Subcutaneous abdominal adipose tissue (tissue), 5 donors: ENCODE results near the gene CADPS2.
"Not testable (repeated sequence)": the region's sequence is repeated elsewhere in the genome, so short reads cannot be mapped to it uniquely, and the experiment has no call there.

Experiments
- H3K27ac ChIP-seq: one replicate; pipeline ENCODE4 v1.7.0; 2013; ENCODE audit warnings: low read depth, mild to moderate bottlenecking, inconsistent platforms, low read length, moderate library complexity
- H3K27me3 ChIP-seq, 5 donors: one replicate each; pipeline ENCODE4 v1.7.0; 2013; ENCODE audit warnings: low read length in 5 of 5, inconsistent platforms in 1 of 5; ENCODE audit not compliant: control insufficient read depth in 5 of 5, insufficient read depth in 4 of 5
- H3K36me3 ChIP-seq, 5 donors: one replicate each; pipeline ENCODE4 v1.7.0; 2013; ENCODE audit warnings: low read length in 5 of 5; ENCODE audit not compliant: control insufficient read depth in 5 of 5, insufficient read depth in 5 of 5
- H3K4me1 ChIP-seq, 5 donors: one replicate each; pipeline ENCODE4 v1.7.0; 2013; ENCODE audit warnings: low read length in 5 of 5, mild to moderate bottlenecking in 3 of 5, moderate library complexity in 1 of 5; ENCODE audit not compliant: control insufficient read depth in 5 of 5, insufficient read depth in 5 of 5
- H3K4me3 ChIP-seq, 5 donors: one replicate each; pipeline ENCODE4 v1.7.0; 2013; ENCODE audit warnings: low read length in 5 of 5, low read depth in 1 of 5
- H3K9ac ChIP-seq, 5 donors: one replicate each; pipeline ENCODE4 v1.7.0; 2013; ENCODE audit warnings: low read length in 5 of 5, mild to moderate bottlenecking in 4 of 5, moderate library complexity in 3 of 5
- H3K9me3 ChIP-seq, 5 donors: one replicate each; pipeline ENCODE4 v1.7.0; 2013; ENCODE audit warnings: low read length in 5 of 5; ENCODE audit not compliant: control insufficient read depth in 5 of 5
- donor health status: healthy.
- donor health status: healthy.
- donor health status: healthy.
- donor health status: healthy.
- donor health status: healthy.

CADPS2 gene

DNA sequence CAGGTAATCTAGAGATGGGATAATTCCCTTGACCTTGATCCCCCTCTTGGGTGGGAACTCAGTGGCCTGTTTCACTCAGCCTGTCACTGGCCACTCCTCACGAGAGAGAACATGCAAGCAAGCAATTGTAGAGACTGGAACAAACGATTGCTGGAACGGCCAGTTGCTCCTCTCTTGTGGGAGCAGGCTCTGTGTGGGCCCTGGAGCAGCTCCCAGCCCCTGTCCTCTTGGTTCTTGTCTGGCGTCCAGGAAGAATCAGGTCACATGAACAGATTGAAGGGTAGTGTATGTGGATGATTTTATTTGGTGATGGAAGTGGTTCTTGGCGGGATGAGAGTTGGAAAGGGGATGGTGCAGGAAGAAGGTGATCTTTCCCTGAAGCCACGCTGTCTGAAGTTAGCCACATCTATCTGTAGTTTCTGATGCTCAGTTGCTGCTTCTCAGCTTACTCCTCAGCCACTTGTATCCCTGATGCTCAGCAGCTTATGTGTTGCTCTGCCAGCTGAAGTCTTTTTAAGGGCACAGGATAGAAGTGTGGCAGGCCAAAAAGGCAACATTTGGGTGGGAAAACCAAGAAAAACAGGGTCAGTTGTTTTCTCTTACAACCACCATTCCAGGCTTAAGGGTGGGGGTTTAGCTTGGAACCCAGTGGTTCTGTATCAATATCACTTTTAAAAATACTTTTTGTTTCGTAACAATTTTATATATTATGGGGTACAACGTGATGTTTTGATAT is 203.3 kb downstream of the CADPS2 start:
- H3K36me3 ChIP-seq, result no peaks in the 10 kb centered on the region
- H3K4me1 ChIP-seq, result no peaks in the 10 kb centered on the region
- H3K27ac ChIP-seq, result no peak overlapping the region
- H3K4me3 ChIP-seq, result no peak overlapping the region
- H3K9me3 ChIP-seq, result no peaks in the 10 kb centered on the region
- H3K27me3 ChIP-seq, result no peaks in the 10 kb centered on the region
- no peak overlapping the region for H3K9ac ChIP-seq

DNA sequence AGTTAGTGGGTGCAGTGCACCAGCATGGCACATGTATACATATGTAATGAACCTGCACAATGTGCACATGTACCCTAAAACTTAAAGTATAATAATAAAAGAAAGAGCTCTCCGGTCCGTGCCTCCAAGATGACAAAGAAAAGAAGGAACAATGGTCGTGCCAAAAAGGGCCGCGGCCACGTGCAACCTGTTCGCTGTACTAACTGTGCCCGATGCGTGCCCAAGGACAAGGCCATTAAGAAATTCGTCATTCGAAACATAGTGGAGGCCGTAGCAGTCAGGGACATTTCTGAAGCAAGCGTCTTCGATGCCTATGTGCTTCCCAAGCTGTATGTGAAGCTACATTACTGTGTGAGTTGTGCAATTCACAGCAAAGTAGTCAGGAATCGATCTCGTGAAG is 205.1 kb downstream of the CADPS2 start:
- not testable (repeated sequence) for H3K4me1 ChIP-seq, H3K36me3 ChIP-seq, H3K9me3 ChIP-seq, H3K27me3 ChIP-seq, H3K27ac ChIP-seq, H3K4me3 ChIP-seq, H3K9ac ChIP-seq

DNA sequence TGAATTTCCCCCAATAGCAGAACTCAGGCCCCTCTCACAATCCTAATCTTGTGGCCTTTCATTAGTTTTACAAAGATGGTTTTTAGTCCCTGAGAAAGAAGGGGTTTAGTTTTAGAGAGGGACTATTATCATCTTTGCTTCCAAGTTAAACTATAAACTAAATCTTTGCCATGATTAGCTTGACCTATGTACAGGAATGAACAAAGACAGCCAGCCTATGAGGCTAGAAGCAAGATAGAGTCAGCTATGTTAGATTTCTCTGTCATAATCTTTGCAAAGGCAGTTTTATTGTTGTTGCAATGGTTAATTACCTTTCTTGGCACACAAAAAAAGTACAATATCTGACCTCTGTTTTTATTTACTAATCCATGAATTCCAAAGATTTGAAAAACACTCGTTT is 206.4 kb downstream of the CADPS2 start:
- Histone ChIP-seq H3K27ac (no peak overlapping the region), H3K4me1 (peaks cover 0 to 3% (median under 1%) of the 10 kb centered on the region in 5 donors), H3K9ac (no peak overlapping the region), H3K27me3 (no peaks in the 10 kb centered on the region), H3K36me3 (no peaks in the 10 kb centered on the region), H3K4me3 (no peak overlapping the region), H3K9me3 (no peaks in the 10 kb centered on the region)

DNA sequence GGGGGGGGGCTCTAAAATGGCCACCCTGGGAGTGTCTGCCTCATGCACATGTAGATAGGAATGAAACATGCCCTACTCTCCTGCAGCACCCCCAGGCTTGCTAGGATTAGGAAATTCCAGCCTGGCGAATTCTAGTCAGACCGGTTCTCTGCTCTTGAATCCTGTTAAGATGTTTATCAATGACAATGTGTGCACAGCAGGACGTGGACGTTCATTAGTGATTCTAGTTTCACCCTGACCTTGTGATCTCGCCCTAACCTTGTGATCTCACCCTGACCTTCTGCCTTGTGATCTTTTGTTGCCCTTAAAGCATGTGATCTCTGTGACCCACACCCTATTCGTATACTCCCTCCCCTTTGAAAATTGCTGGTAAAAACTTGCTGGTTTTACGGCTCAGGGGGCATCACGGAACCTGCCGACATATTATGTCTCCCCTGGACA is 207.0 kb downstream of the CADPS2 start:
- H3K9ac ChIP-seq, H3K27ac ChIP-seq, H3K9me3 ChIP-seq, H3K4me3 ChIP-seq, H3K4me1 ChIP-seq, H3K36me3 ChIP-seq, H3K27me3 ChIP-seq: not testable (repeated sequence)

DNA sequence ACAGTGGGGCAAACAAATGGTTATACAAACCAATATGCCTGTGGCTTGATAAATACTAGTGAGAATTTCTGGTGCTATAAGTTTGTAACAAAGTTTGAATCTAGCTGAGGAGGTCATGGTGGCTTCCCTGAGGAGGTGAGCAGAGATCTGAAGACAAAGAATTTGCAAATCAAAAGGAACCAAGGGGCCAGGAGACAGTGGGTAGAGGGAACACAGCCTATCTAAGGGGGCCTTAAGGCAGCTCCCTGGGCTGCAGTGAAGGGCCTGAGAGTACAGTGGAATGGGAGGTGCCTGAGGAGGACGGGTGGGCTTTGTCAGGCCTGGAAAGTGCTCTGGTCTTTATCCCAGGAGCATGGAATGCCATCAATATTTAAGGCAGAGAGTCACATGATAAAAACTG is 209.1 kb downstream of the CADPS2 start:
- H3K36me3 ChIP-seq, result no peaks in the 10 kb centered on the region
- H3K4me3 ChIP-seq, result no peak overlapping the region
- no peak overlapping the region for H3K27ac ChIP-seq
- no peaks in the 10 kb centered on the region for H3K27me3 ChIP-seq
- peaks cover 0 to 11% (median 6%) of the 10 kb centered on the region in 5 donors for H3K4me1 ChIP-seq
- H3K9me3 ChIP-seq, result no peaks in the 10 kb centered on the region
- no peak overlapping the region for H3K9ac ChIP-seq

DNA sequence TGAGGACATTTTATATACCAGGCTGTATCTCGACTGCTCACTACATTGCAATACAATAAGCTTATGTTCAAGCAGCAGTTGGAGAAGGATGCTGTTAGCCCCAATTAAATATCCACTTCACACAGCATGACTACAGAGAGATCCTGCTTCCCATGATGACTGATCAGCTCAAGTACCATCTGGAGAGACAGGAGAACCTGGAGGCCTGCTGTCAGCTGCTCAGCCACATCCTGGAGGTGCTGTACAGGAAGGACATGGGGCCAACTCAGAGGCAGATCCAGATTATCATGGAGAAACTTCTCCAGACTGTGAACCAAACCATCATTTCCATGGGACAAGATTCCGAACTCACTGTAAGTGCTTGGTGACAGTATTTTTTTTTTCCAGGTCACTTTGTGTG is 209.8 kb downstream of the CADPS2 start:
- Histone ChIP-seq H3K27ac (no peak overlapping the region), H3K36me3 (no peaks in the 10 kb centered on the region), H3K4me1 (peaks cover 0 to 11% (median 6%) of the 10 kb centered on the region in 5 donors), H3K9me3 (no peaks in the 10 kb centered on the region), H3K27me3 (no peaks in the 10 kb centered on the region), H3K4me3 (no peak overlapping the region), H3K9ac (no peak overlapping the region)

DNA sequence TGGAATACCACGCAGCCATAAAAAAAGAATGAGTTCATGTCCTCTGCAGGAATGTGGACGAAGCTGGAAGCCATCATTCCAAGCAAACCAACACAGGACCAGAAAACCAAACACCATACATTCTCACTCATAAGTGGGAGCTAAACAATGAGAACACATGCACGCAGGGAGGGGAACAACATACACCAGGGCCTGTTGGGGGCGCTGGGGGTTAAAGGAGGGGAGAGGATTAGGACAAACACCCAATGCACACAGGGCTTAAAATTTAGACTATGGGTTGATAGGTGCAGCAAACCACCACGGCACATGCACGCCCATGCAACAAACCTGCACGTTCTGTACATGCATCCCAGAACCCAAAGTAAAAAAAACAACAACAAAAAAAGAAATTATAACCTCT is 210.6 kb downstream of the CADPS2 start:
- no peaks in the 10 kb centered on the region for H3K36me3 ChIP-seq
- no peak overlapping the region for H3K27ac ChIP-seq
- H3K9me3 ChIP-seq, result no peaks in the 10 kb centered on the region
- H3K27me3 ChIP-seq, result no peaks in the 10 kb centered on the region
- no peak overlapping the region for H3K4me3 ChIP-seq
- no peak overlapping the region for H3K9ac ChIP-seq
- H3K4me1 ChIP-seq, result peaks cover 0 to 11% (median 6%) of the 10 kb centered on the region in 5 donors

DNA sequence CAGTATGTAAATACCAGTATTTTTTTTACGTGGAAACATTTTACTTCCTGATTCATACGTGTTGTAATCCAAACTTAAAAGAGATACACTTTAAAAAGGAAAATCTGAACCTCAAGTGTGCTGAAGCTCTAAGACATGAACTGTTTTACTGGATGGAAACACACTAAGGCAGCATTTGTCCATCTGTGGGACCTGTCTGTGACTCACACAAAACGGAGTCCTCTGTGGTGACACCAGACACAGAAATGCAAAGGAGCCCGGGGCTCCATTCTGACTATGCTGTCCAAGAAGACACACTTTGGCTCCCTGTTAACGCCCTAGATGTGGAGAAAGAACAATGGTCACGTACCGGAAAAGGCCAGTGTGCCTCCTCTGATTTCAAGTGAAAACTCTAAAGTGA is 211.2 kb downstream of the CADPS2 start:
- H3K36me3 ChIP-seq, result no peaks in the 10 kb centered on the region

DNA sequence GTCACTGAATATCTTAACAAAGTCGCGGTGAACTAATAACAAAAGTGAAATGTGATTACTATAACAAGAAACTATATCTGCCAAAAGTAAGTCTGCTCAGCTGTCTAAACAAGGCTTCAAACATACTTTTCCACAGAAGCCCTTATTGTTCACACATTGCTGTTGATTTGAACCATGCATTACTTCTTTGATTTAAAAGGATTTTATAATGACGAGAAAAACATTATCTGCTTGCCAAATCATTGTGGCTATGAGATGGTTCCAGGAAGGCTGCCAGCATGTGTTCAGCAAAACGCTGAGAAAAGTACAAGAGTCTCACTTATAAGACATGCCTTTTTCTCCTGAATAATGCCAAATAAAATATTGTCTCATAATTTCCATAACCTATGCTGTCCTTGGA is 211.8 kb downstream of the CADPS2 start:
- H3K9ac ChIP-seq, result peak overlapping the region in 2 of 5 donors; percentile 28 to 48
- no peaks in the 10 kb centered on the region for H3K9me3 ChIP-seq
- peaks cover 0 to 11% (median 6%) of the 10 kb centered on the region in 5 donors for H3K4me1 ChIP-seq
- no peaks in the 10 kb centered on the region for H3K27me3 ChIP-seq
- H3K36me3 ChIP-seq, result no peaks in the 10 kb centered on the region
- no peak overlapping the region for H3K27ac ChIP-seq
- peak overlapping the region; percentile 5 to 38 (median 18) for H3K4me3 ChIP-seq

More for the DNA sequence above, 211.2 kb downstream of the CADPS2 start:
- no peaks in the 10 kb centered on the region for H3K9me3 ChIP-seq
- peak overlapping the region in 1 of 5 donors; percentile 38 for H3K4me3 ChIP-seq
- no peak overlapping the region for H3K27ac ChIP-seq
- H3K27me3 ChIP-seq, result no peaks in the 10 kb centered on the region
- H3K4me1 ChIP-seq, result peaks cover 0 to 11% (median 6%) of the 10 kb centered on the region in 5 donors
- no peak overlapping the region for H3K9ac ChIP-seq

DNA sequence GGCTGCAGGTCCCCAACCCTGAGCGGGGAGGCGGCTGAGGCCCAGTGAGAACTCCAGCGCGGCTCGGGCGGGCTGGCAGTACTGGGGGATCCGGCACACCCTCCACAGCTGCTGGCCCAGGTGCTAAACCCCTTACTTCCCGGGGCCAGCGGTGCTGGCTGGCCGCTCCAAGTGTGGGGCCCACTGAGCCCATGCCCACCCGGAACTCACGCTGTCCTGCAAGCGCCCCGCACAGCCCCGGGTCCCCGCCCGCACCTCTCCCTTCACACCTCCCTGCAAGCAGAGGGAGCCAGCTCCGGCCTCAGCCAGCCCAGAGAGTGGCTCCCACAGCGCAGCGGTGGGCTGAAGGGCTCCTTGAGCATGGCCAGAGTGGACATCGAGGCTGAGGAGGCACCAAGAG is 212.3 kb downstream of the CADPS2 start:
- H3K4me1 ChIP-seq, result peaks cover 0 to 11% (median 6%) of the 10 kb centered on the region in 5 donors
- H3K9ac ChIP-seq, result no peak overlapping the region
- H3K9me3 ChIP-seq, result no peaks in the 10 kb centered on the region
- H3K4me3 ChIP-seq, result no peak overlapping the region
- H3K36me3 ChIP-seq, result no peaks in the 10 kb centered on the region
- H3K27ac ChIP-seq, result no peak overlapping the region
- no peaks in the 10 kb centered on the region for H3K27me3 ChIP-seq
